Inflammatory macrophage treated with lipopolysaccharide for 1 hour (primary cell): ENCODE results near the gene ELAVL2.

Source experiments
- DNase-seq, 2 donors: peaks; one replicate each; pipeline ENCODE4 v3.0.0-alpha.2; 2020 to 2022

Gene ELAVL2

DNA sequence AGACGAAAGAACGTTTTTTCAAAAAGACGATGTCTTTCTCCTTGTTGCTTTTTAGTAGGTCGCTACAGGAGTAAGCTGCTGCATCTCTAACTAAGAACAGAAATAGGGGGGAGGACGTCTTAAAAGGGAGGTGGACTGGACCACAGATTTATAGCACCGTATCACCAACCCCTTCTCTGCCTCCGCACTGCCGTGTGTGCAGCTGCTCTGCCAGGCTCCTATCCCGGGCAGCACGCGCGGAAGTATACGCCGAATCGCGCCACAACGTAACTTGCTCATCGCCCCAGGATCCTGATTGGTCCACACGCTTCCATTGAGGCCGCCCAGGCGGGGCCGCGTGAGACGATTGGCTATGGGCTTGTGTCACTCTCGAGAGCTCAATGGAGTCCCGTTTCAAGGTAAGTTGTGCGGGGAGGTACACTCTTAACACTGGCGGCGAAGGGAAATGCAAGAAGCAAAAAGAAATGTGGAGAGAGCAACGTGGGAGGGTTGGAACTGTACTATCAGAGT is at the start of gene ELAVL2:
ELAVL2 (minus strand) TSS at position 121 of the 510 bp plus-strand sequence. CDS start 64,006 bp downstream, outside the sequence.
- no peak for DNase-seq

- DNase-seq, result no peak
These were observed 32.2 kb upstream of the ELAVL2 start for GRCh38 chr9:23858234-23858633.

GRCh38 chr9:23855873-23856604 is 30.0 kb upstream of the ELAVL2 start:
- DNase-seq, result no peak

- no peak for DNase-seq
These were observed 24.9 kb upstream of the ELAVL2 start for GRCh38 chr9:23850690-23851629.

- DNase-seq, result no peak
These were observed 24.2 kb upstream of the ELAVL2 start for GRCh38 chr9:23850242-23850689.

DNA sequence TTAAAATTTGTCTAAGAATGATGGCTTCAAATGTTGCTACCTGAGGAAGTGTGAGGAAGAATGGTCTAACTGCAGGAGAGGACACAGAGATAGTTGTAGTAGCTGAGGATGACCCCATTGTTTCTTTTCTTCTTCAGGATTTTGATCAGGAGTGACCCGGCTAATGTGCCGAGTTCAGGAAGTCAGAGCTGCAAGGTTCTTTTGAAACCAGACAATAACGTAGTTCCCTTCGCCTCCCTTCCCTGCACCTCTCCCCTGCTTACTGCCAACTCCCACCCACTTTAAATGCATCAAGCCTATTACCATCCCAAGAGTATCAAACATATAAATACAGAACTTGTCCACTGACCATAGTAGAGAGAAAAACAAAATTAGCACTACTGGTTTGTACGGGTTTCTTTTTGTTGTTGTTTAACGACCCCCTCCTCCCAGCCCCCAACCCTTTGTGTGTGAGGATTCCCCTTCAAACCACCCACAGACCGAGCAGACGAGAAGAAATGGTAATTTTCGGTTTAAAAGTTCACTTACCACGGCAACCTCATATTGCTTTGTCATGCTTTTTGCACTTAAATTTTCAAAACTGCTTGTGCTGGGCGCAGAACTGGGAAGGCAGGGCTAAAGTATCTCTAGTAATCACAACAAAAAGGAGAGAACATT is 23.5 kb upstream of the ELAVL2 start:
- DNase-seq, result no peak

DNA sequence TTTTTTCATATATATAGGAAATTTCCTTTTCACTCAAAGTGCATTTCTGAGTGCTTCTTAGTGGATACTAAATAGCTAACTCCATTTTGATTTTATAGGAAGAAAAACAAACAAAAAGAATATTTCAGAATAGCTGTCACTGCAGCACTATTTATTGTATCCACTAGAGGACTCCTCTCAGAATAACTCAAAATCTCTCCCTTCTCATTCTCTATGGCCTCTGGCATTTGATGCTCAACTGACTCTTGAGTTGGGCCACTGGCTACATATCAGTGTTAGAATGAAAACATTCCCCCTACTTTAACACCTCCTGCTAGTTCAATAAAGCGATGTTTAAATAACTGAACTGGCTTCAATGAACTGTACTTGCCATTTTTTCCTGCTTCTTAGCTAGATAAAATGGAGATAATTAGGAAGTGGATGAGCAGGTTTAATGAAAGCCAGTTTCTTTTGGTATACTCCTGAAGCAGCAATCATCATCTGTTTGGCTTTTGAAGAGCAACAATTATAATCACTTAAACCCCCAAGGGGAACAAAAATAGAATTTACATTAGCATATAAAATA is 16.6 kb upstream of the ELAVL2 start:
- no peak for DNase-seq

DNA sequence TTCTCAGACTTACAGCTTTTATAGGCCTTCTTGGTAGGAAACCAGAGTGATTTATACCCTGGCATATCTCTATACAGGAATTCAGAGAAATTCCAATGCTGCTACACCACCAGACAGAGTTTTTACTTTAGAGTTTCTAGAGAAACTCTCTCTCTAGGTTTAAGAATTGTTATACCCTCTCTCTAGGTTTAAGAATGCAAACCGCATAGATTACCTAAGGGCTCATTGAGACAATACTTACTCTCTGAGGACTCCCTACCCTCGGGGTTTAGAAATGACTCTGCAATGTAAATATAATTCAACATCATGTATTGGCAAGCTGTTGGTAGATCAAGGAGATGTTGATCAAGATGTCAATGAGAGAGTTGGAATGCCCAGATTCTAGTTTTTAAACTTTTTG is 15.3 kb upstream of the ELAVL2 start:
- DNase-seq, result no peak

DNA sequence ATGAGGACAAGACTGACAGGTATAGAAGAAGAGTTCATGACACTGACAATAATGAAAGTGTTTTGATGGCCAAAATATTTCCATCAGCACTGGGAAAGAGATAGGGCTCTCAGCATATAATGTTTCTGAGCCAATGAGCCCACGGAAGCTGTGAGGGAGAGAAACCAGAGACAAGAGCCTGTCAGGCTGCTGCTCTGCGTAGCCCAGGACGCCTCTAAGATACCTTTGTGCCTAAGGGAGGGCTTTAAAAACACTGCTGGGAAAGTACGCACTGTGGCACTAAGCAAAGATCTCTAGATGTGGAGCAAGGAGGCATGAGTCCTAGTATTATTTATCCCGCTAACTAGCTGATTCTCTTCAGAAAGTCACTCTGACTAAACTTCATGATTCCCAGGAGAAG is 11.0 kb upstream of the ELAVL2 start:
- DNase-seq, result no peak

GRCh38 chr9:23830929-23831730 is 5.1 kb upstream of the ELAVL2 start:
- DNase-seq, result no peak

- no peak for DNase-seq
These were observed 4.4 kb upstream of the ELAVL2 start for GRCh38 chr9:23830476-23830805.

DNA sequence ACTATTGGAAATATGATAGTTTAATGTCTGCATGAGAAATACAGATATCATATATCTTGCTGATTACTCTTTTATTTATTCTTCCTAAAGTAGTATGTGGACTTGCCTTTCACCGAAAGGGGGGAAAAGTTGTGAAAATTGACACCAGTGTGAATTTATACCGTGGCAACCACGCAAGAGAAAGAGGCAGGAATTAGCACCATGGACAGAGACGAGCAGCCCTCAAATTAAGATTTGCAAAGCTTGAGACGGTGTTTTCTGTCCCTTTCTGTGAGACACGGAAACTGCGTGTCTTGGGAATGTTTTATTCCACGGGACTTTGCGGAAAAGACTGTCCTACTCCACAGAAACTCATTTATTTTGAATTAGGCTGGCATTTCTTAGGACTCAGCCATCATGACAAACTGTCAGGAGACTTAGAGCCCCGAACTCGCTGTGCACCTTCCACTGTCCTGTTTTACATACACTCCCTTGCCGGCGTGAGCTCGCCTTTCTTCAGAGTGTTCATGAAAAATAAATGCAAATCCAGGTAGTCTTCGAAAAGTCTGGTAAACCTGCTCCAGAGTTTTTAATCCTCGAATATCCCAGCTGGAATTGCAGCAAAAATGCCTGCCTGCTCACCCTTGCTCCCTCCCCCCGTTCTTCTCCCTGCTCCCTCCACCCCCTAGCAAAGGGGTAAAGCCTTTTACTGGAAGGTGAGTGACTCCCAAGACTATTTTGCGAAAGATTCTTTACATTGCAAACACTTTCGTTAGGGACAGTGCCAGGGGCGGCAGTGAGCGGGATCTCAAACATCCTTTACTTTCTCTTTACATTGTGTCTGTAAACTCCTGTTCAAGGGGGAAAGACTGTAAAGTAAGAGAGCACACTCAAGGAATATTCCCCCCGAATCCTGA is 3.8 kb upstream of the ELAVL2 start:
- no peak for DNase-seq

GRCh38 chr9:23825700-23826099 is 340 bp downstream of the ELAVL2 start:
- no peak for DNase-seq

GRCh38 chr9:23824830-23825591 is 1.0 kb downstream of the ELAVL2 start:
- no peak for DNase-seq

- no peak for DNase-seq
These were observed 1.8 kb downstream of the ELAVL2 start for GRCh38 chr9:23823986-23824829.

DNA sequence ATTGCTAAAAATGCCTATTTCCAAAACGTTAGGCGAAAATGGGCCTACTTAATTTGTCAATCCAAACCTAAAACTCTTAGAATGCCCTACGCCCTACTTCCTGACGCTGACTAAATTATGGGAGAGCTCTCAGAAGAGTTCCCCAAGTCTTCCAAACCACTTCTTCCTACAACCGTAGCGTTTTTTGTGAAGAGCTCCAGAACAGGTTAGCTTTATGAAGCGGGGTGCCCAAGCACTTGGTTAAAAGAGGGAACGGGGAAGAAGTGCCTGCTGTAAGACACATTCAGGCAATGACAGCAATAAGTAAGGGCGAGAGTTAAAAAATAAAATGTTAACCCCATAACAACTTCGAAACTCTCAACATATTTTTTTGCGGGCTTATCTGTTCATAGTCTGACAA is 2.8 kb downstream of the ELAVL2 start:
- DNase-seq, result no peak

DNA sequence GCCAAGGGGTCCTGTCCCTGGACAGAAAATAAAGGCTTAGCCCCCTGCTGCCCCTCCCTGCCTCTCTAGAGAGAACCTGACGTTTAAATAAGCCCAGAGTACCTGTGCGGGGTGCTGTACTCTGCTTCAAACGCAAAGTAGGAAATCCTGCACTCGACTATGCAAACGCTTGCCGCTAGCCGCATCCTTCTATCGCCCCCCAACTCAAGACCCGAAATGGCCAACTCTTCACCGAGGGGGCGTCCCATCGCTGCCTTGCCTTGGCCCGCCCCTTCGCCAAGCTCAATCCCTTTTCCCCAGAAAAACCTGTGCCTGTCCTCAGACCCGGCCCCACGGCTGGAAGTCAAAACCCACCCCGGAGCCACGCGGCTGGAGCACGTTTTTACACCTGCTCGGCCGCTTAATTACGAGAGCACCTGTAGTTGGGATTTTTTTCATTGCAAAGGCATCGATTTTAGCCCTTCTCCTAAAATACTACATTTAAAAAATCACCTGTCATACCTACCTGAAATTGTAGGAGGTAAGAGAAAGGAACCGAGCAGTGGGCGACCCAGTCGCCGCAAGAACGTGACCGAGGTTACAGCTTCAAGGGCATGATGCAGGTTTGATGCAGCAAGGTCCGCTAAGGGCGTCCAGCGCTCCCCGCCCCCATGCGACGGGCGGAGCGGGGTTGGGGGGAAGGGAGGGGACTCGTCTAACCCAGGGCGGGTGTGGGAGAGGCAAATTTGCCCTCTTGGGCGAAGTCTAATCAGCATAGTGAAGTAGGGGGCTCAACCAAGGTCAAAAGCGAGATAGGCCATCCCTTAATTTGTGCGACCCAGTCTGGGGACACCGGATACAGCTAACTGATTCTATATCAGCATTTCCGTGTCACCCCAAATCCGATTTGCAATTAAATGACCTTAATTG is 3.5 kb downstream of the ELAVL2 start:
- no peak for DNase-seq
